Measurements from ENCODE around the gene ZFP90. TPM values are rescaled to one million over a fixed set of nuclear protein-coding genes. Genes with fewer than 3 reads are reported as not detected.

The ZFP90 gene
- total RNA-seq, 2 donors from 2014 or later: 27.2 to 30.3 TPM

DNA sequence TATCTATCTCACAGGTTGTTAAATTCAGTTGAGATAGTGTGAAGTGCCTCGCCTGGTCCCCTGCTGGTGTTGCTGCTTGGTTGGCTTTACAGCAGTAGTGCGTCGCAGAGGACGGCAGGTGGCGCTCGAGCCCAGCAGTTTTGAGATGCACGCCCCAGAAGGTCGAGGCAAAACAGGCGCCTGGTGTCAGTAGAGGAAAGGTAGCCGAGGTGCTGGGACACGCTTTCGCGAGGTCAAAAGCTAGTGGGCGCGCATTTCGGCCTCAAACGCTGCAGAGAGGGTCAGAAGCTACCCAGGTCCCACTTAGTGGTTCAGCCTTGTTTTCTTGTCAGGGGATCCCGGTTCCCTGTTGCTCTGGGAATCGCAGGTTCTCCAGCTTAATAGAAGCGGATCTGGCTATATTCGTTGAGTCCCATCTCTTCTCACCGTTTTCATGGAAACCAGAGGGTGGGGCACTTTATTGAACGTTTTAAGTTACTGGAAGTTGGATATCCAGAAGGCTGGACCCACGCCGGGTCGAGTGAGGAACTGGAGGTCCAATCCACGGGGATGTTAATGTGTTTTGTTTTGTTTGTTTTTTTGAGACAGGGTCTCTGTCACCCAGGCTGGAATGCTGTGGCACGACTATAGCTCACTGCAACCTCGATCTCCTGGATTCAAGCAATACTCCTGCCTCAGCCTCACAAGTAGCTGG lies 10.3 kb upstream of the ZFP90 start:
- Histone ChIP-seq H3K27ac (no peak overlapping the region), H3K9me3 (no peaks in the 10 kb centered on the region), H3K36me3 (no peaks in the 10 kb centered on the region), H3K27me3 (replicated peaks; ENCODE audit: insufficient read depth) (no peaks in the 10 kb centered on the region), H3K4me1 (replicated peaks) (no peaks in the 10 kb centered on the region), H3K4me3 (peak overlapping the region in 1 of 2 donors; percentile 9)
- intact Hi-C loops (cut with DNase I): loop anchor here (5.0 to 10.0 kb wide), 3 partner anchors 63 to 598 kb away; partner anchors contain the start of gene TANGO6
- peak; percentile 62 for TF ChIP-seq POLR2AphosphoS5 (IDR thresholded peaks at IDR 0.05)
- no peak for TF ChIP-seq POLR2A (IDR thresholded peaks at IDR 0.05)
- TF ChIP-seq, protein P1, sequence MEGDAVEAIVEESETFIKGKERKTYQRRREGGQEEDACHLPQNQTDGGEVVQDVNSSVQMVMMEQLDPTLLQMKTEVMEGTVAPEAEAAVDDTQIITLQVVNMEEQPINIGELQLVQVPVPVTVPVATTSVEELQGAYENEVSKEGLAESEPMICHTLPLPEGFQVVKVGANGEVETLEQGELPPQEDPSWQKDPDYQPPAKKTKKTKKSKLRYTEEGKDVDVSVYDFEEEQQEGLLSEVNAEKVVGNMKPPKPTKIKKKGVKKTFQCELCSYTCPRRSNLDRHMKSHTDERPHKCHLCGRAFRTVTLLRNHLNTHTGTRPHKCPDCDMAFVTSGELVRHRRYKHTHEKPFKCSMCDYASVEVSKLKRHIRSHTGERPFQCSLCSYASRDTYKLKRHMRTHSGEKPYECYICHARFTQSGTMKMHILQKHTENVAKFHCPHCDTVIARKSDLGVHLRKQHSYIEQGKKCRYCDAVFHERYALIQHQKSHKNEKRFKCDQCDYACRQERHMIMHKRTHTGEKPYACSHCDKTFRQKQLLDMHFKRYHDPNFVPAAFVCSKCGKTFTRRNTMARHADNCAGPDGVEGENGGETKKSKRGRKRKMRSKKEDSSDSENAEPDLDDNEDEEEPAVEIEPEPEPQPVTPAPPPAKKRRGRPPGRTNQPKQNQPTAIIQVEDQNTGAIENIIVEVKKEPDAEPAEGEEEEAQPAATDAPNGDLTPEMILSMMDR (IDR thresholded peaks at IDR 0.05): peak; percentile 80 to 96 (median 90)
- WGBS: 15% methylated on average over 29 of the region's 29 CpGs
- peak; percentile 84 for DNase-seq (ENCODE audit: low spot score)

DNA sequence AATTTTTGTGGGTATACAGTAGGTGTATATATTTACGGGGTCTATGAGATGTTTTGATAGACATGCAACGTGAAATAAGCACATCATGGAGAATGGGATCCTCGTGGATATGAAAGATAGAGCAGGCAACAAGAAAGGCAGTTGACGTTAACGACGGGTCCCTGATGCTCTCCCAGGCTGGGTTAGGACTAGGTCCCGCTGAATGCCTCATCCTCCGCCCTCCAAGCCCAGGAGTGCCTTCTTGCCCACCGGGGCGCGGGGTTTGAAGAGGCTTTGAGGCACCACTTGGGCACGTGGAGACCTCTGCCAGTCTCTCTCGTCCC lies 9.5 kb upstream of the ZFP90 start:
- H3K4me1 ChIP-seq (replicated peaks): no peaks in the 10 kb centered on the region
- H3K27ac ChIP-seq: peak overlapping the region; percentile 53 to 54
- peak overlapping the region; percentile 60 to 92 for H3K4me3 ChIP-seq
- whole genome bisulfite sequencing: 24% methylated on average over 13 of the region's 13 CpGs
- DNase-seq (ENCODE audit: low spot score): no peak
- H3K9me3 ChIP-seq: no peaks in the 10 kb centered on the region
- no peak for TF ChIP-seq POLR2A (IDR thresholded peaks at IDR 0.05)
- intact Hi-C loops (cut with DNase I): loop anchor here (5.0 to 10.0 kb wide), 3 partner anchors 63 to 598 kb away; partner anchors contain the start of gene TANGO6
- no peaks in the 10 kb centered on the region for H3K27me3 ChIP-seq (replicated peaks; ENCODE audit: insufficient read depth)
- no peaks in the 10 kb centered on the region for H3K36me3 ChIP-seq

DNA sequence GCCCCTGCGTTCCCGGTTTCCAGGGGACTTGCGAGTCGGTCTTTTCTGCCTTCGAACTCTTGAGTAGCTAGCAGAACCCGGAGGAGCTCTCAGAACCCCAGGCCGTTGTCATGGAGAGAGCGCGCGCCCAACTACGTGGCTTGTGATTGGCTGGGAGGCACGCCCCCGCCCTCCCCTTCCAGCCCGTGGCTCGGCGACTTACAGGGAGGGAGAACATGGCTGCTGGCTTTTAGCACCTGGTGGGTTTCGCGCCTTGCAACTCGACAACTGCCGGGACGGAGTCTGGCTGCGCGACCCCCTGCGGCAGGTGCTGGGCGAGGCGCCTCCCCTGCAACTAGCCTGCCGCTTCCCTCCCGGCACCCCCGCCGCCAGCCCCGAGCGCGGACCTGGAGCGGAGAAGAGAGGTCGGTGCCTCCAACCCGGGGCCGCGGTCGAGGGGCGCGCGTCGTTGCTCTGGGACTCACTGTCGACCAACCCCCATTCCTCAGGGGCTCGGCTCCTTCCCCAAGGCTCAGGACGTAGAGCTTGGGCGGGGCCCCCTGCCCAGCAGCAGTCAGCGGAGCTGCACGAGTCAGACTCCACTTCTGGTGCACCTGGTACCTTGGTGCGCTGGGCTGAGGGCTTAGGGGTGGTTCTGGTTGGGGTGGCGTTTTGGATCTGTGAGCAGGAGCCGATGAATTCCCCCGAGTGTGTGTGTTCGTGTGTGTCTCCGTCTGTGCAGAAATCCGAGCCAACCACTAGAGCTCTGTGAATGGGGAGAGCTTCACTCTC lies 9.0 kb upstream of the ZFP90 start:
- Histone ChIP-seq H3K27me3 (replicated peaks; ENCODE audit: insufficient read depth) (no peaks in the 10 kb centered on the region), H3K9me3 (no peaks in the 10 kb centered on the region), H3K4me1 (replicated peaks) (no peaks in the 10 kb centered on the region), H3K27ac (peak overlapping the region; percentile 53 to 54), H3K36me3 (no peaks in the 10 kb centered on the region), H3K4me3 (peak overlapping the region; percentile 60 to 92)
- intact Hi-C loops (cut with DNase I): loop anchor here (5.0 to 10.0 kb wide), 3 partner anchors 62 to 597 kb away; partner anchors contain the start of gene TANGO6
- TF ChIP-seq, protein P1 (IDR thresholded peaks at IDR 0.05): no peak
- peak; percentile 75 for TF ChIP-seq POLR2AphosphoS5 (IDR thresholded peaks at IDR 0.05)
- peak; percentile 7 for TF ChIP-seq POLR2A (IDR thresholded peaks at IDR 0.05)
- WGBS: 0% methylated on average over 37 of the region's 56 CpGs
- DNase-seq (ENCODE audit: low spot score): peak; percentile 90

GRCh38 chr16:68533937-68534336 lies 5.2 kb upstream of the ZFP90 start:
- WGBS: 96% methylated on average over 5 of the region's 5 CpGs
- Histone ChIP-seq H3K4me3 (no peak overlapping the region), H3K27ac (no peak overlapping the region), H3K27me3 (replicated peaks; ENCODE audit: insufficient read depth) (no peaks in the 10 kb centered on the region), H3K4me1 (replicated peaks) (no peaks in the 10 kb centered on the region), H3K36me3 (no peaks in the 10 kb centered on the region), H3K9me3 (no peaks in the 10 kb centered on the region)
- no peak for DNase-seq (ENCODE audit: low spot score)
- intact Hi-C loops (cut with DNase I): no loop called here
- TF ChIP-seq, protein P1 (IDR thresholded peaks at IDR 0.05): no peak
- no peak for TF ChIP-seq POLR2AphosphoS5 (IDR thresholded peaks at IDR 0.05)
- TF ChIP-seq POLR2A (IDR thresholded peaks at IDR 0.05): no peak

DNA sequence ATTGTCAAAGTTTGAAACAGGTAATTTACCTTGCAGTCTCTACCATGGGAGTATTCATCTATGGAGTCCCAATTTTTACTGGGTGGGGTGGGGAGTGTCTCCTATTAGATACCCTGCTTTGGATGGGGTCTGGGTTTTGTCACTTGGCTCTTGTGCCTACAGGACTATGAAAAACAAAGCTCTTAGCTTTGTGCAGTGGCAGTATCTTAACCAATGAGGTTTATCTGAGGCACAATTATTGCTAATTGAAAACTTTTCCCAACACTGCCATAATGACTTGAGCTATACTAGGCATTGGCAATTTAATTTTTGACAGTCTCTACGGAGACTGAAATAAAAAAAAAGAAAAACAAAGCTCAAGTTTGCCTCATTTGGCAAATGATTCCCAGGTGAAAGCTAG lies 3.8 kb upstream of the ZFP90 start:
- H3K27me3 ChIP-seq (replicated peaks; ENCODE audit: insufficient read depth): no peaks in the 10 kb centered on the region
- no peaks in the 10 kb centered on the region for H3K36me3 ChIP-seq
- H3K9me3 ChIP-seq: no peaks in the 10 kb centered on the region
- H3K4me3 ChIP-seq: no peak overlapping the region
- no peak for TF ChIP-seq POLR2A (IDR thresholded peaks at IDR 0.05)
- TF ChIP-seq, protein P1 (IDR thresholded peaks at IDR 0.05): no peak
- TF ChIP-seq POLR2AphosphoS5 (IDR thresholded peaks at IDR 0.05): no peak
- DNase-seq (ENCODE audit: low spot score): no peak
- H3K4me1 ChIP-seq (replicated peaks): no peaks in the 10 kb centered on the region
- WGBS: 68% methylated on average over 1 of the region's 1 CpG
- intact Hi-C loops (cut with DNase I): no loop called here
- H3K27ac ChIP-seq: no peak overlapping the region
